HEK293 (cell line): ENCODE results near the gene GSN.

Experiments used
- ATF2 ChIP-seq: fragments of 450-650 bp; formaldehyde crosslinking; IDR thresholded peaks from 2 replicates; pipeline ENCODE4 v1.5.1; 2016; ENCODE audit warnings: missing biosample characterization, missing genetic modification characterization, low read depth
- HIC1 ChIP-seq: fragments of 450-650 bp; formaldehyde crosslinking; IDR thresholded peaks from 2 replicates; pipeline ENCODE4 v1.5.1; 2016; ENCODE audit warnings: missing biosample characterization, missing genetic modification characterization
- KLF16 ChIP-seq: fragments of 450-650 bp; formaldehyde crosslinking; IDR thresholded peaks from 2 replicates; pipeline ENCODE4 v1.5.1; 2017; ENCODE audit warnings: missing biosample characterization, missing genetic modification characterization
- YY1 ChIP-seq: fragments of 450-650 bp; formaldehyde crosslinking; IDR thresholded peaks from 2 replicates; pipeline ENCODE4 v1.5.1; 2018; ENCODE audit warnings: missing biosample characterization, missing genetic modification characterization
- ZBTB44 ChIP-seq: fragments of 450-650 bp; IDR thresholded peaks from 2 replicates; pipeline ENCODE4 v1.5.1; 2018; ENCODE audit warnings: missing biosample characterization, mild to moderate bottlenecking, missing genetic modification characterization
- ZNF112 ChIP-seq: fragments of 450-650 bp; formaldehyde crosslinking; IDR thresholded peaks from 2 replicates; pipeline ENCODE4 v1.5.0; 2017; ENCODE audit warnings: missing biosample characterization, missing genetic modification characterization
- ZNF214 ChIP-seq: fragments of 450-650 bp; formaldehyde crosslinking; IDR thresholded peaks from 2 replicates; pipeline ENCODE4 v1.5.1; 2017; ENCODE audit warnings: missing biosample characterization, mild to moderate bottlenecking, missing genetic modification characterization, borderline replicate concordance
- ZNF221 ChIP-seq: fragments of 450-650 bp; formaldehyde crosslinking; IDR thresholded peaks from 2 replicates; pipeline ENCODE4 v1.5.1; 2017; ENCODE audit warnings: missing biosample characterization, missing genetic modification characterization, borderline replicate concordance
- ZNF23 ChIP-seq: fragments of 450-650 bp; formaldehyde crosslinking; IDR thresholded peaks from 2 replicates; pipeline ENCODE4 v1.5.1; 2016; ENCODE audit warnings: missing biosample characterization, missing genetic modification characterization, borderline replicate concordance
- ZNF266 ChIP-seq: fragments of 450-650 bp; formaldehyde crosslinking; IDR thresholded peaks from 2 replicates; pipeline ENCODE4 v1.5.1; 2016; ENCODE audit warnings: missing biosample characterization, missing genetic modification characterization, low read depth
- ZNF280C ChIP-seq: fragments of 450-650 bp; formaldehyde crosslinking; IDR thresholded peaks from 2 replicates; pipeline ENCODE4 v1.5.1; 2016; ENCODE audit warnings: missing biosample characterization, missing genetic modification characterization
- ZNF37A ChIP-seq: fragments of 450-650 bp; IDR thresholded peaks from 2 replicates; pipeline ENCODE4 v1.5.1; 2018; ENCODE audit warnings: missing biosample characterization, missing genetic modification characterization
- ZNF391 ChIP-seq: fragments of 450-650 bp; formaldehyde crosslinking; IDR thresholded peaks from 2 replicates; pipeline ENCODE4 v1.5.1; 2016; ENCODE audit warnings: low read depth, missing biosample characterization, missing genetic modification characterization, borderline replicate concordance
- ZNF416 ChIP-seq: fragments of 450-650 bp; formaldehyde crosslinking; IDR thresholded peaks from 2 replicates; pipeline ENCODE4 v1.5.1; 2016; ENCODE audit warnings: missing biosample characterization, missing genetic modification characterization
- ZNF501 ChIP-seq: fragments of 450-650 bp; formaldehyde crosslinking; IDR thresholded peaks from 2 replicates; pipeline ENCODE4 v1.5.1; 2016; ENCODE audit warnings: missing biosample characterization, missing genetic modification characterization
- ZNF510 ChIP-seq: fragments of 450-650 bp; formaldehyde crosslinking; IDR thresholded peaks from 2 replicates; pipeline ENCODE4 v1.5.1; 2018; ENCODE audit warnings: mild to moderate bottlenecking, missing genetic modification characterization, missing biosample characterization; ENCODE audit not compliant: insufficient replicate concordance
- ZNF529 ChIP-seq: fragments of 450-650 bp; formaldehyde crosslinking; IDR thresholded peaks from 2 replicates; pipeline ENCODE4 v1.5.1; 2017; ENCODE audit warnings: missing genetic modification characterization, missing biosample characterization; ENCODE audit not compliant: insufficient replicate concordance
- ZNF692 ChIP-seq: fragments of 450-650 bp; formaldehyde crosslinking; IDR thresholded peaks from 2 replicates; pipeline ENCODE4 v1.5.1; 2016; ENCODE audit warnings: missing biosample characterization, missing genetic modification characterization
- ZSCAN23 ChIP-seq: fragments of 450-650 bp; formaldehyde crosslinking; IDR thresholded peaks from 2 replicates; pipeline ENCODE4 v1.5.1; 2016; ENCODE audit warnings: missing biosample characterization, missing genetic modification characterization
- TF ChIP-seq, protein P1 (sequence below): fragments of 450-650 bp; formaldehyde crosslinking; IDR thresholded peaks from 2 replicates; pipeline ENCODE4 v1.5.1; 2016; ENCODE audit warnings: missing biosample characterization, missing genetic modification characterization, borderline replicate concordance
- TF ChIP-seq, protein P2 (sequence below): IDR thresholded peaks from 2 replicates; pipeline ENCODE4 v1.6.1; 2011; ENCODE audit warnings: mild to moderate bottlenecking, low read depth, low read length, borderline replicate concordance
- TF ChIP-seq, protein P3 (sequence below): fragments of 450-650 bp; formaldehyde crosslinking; optimal IDR thresholded peaks from 2 replicates; pipeline ENCODE3; 2016; ENCODE audit warnings: missing biosample characterization, mild to moderate bottlenecking, missing genetic modification characterization
- TF ChIP-seq, protein P4 (sequence below): fragments of 450-650 bp; formaldehyde crosslinking; IDR thresholded peaks from 2 replicates; pipeline ENCODE4 v1.5.1; 2017; ENCODE audit warnings: missing biosample characterization, missing genetic modification characterization

The GSN gene

DNA sequence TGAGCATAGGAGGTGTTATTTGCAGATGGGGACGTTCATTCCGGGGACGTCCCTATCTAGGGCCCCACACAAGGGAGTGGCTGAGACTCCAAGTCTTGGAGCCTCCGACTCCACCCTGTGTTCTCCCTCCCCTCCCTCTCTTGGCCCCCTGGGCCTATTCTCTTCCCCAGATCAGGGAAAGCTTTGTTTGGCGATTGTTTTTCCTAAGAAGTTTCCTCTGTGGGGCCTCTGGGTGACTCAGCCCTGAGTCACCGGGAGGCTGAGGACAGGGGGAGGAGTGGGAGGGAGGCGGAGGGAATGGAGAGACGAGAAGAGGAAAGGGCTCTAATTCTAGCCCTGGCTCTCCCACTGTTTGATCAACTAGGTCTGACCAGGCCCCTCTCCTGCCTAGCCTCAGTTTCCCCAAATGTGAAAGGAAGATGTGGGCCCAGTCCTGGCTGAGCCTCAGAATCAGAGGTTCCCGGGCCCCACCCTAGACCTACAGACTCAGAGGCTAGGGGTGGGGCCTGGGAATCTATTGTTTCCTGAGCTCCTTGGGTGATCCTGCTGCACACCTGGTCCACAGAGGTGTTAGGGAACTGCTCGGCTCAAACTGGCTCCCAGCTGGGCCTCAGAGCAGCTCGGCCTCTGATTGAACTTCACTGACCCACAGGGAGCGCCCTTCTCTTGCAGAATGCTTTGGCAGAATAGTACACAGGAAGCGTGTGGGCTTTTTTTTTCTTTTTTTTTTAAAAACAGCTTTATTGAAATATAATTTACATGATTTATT is 19.2 kb downstream of the GSN start (continued):
- TF ChIP-seq, protein P1, sequence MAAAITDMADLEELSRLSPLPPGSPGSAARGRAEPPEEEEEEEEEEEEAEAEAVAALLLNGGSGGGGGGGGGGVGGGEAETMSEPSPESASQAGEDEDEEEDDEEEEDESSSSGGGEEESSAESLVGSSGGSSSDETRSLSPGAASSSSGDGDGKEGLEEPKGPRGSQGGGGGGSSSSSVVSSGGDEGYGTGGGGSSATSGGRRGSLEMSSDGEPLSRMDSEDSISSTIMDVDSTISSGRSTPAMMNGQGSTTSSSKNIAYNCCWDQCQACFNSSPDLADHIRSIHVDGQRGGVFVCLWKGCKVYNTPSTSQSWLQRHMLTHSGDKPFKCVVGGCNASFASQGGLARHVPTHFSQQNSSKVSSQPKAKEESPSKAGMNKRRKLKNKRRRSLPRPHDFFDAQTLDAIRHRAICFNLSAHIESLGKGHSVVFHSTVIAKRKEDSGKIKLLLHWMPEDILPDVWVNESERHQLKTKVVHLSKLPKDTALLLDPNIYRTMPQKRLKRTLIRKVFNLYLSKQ, result no peak
- TF ChIP-seq, protein P2, sequence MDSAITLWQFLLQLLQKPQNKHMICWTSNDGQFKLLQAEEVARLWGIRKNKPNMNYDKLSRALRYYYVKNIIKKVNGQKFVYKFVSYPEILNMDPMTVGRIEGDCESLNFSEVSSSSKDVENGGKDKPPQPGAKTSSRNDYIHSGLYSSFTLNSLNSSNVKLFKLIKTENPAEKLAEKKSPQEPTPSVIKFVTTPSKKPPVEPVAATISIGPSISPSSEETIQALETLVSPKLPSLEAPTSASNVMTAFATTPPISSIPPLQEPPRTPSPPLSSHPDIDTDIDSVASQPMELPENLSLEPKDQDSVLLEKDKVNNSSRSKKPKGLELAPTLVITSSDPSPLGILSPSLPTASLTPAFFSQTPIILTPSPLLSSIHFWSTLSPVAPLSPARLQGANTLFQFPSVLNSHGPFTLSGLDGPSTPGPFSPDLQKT, result no peak
- no peak for TF ChIP-seq ZNF529 (tag by site-specific recombination)
- TF ChIP-seq ZNF416 (tag by site-specific recombination), result no peak
- TF ChIP-seq, protein P3, sequence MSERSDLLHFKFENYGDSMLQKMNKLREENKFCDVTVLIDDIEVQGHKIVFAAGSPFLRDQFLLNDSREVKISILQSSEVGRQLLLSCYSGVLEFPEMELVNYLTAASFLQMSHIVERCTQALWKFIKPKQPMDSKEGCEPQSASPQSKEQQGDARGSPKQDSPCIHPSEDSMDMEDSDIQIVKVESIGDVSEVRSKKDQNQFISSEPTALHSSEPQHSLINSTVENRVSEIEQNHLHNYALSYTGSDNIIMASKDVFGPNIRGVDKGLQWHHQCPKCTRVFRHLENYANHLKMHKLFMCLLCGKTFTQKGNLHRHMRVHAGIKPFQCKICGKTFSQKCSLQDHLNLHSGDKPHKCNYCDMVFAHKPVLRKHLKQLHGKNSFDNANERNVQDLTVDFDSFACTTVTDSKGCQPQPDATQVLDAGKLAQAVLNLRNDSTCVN (tag by site-specific recombination), result no peak
- TF ChIP-seq ZNF221 (tag by site-specific recombination), result no peak
- TF ChIP-seq ZNF692, result peak; percentile 92
- no peak for TF ChIP-seq ZNF23 (tag by site-specific recombination)
- no peak for TF ChIP-seq ZNF214 (tag by site-specific recombination)
- TF ChIP-seq, protein P4, sequence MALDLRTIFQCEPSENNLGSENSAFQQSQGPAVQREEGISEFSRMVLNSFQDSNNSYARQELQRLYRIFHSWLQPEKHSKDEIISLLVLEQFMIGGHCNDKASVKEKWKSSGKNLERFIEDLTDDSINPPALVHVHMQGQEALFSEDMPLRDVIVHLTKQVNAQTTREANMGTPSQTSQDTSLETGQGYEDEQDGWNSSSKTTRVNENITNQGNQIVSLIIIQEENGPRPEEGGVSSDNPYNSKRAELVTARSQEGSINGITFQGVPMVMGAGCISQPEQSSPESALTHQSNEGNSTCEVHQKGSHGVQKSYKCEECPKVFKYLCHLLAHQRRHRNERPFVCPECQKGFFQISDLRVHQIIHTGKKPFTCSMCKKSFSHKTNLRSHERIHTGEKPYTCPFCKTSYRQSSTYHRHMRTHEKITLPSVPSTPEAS (tag by site-specific recombination), result no peak
- no peak for TF ChIP-seq ZNF280C (tag by site-specific recombination)
- no peak for TF ChIP-seq ZNF391 (tag by site-specific recombination)
- TF ChIP-seq ZNF37A (tag by site-specific recombination), result no peak
- TF ChIP-seq ZSCAN23, result no peak
- TF ChIP-seq ATF2 (tag by site-specific recombination), result no peak
- TF ChIP-seq ZNF112, result no peak
- no peak for TF ChIP-seq ZBTB44
- TF ChIP-seq HIC1 (tag by site-specific recombination), result no peak
- no peak for TF ChIP-seq ZNF266 (tag by site-specific recombination)
- 0 out of 2 replicates have a peak, but pooled peaks have one; percentile 50 for TF ChIP-seq KLF16 (tag by site-specific recombination)
- no peak for TF ChIP-seq YY1 (tag by site-specific recombination)
- TF ChIP-seq ZNF501 (tag by site-specific recombination), result no peak
- TF ChIP-seq ZNF510 (tag by site-specific recombination), result no peak
